ENCODE measurements around the gene RSBN1. TPM values are rescaled to one million over a fixed set of nuclear protein-coding genes. Genes with fewer than 3 reads are reported as not detected.

RSBN1 gene
- polyA plus RNA-seq (2012; ENCODE audit: insufficient read depth, insufficient read length, low read depth), result 9.3 TPM

- Histone ChIP-seq H3K36me3 (no peaks in the 10 kb centered on the region), H3K4me3 (ENCODE audit: low read depth, low read length) (peak within 1 kb of the TSS; percentile 88), H3K27me3 (no peaks in the 10 kb centered on the region), H3K9me3 (no peaks in the 10 kb centered on the region; the same call in 1 of the 2 replicates), H3K4me1 (no peaks in the 10 kb centered on the region; the same call in 1 of the 2 replicates)
- peak; percentile 99 for DNase-seq
- no peak for TF ChIP-seq CTCF (IDR thresholded peaks at IDR 0.05; ENCODE audit: low read depth, low read length)
Measured at GRCh38 chr1:113811888-113812660, at the start of gene RSBN1. TSS of gene RSBN1 (minus strand) at chr1:113812476. CDS start at chr1:113812412, 64 bp downstream.

- no peak for TF ChIP-seq CTCF (IDR thresholded peaks at IDR 0.05; ENCODE audit: low read depth, low read length)
- Histone ChIP-seq H3K4me3 (ENCODE audit: low read depth, low read length) (no peak overlapping the region), H3K9me3 (no peaks in the 10 kb centered on the region), H3K4me1 (no peaks in the 10 kb centered on the region), H3K27me3 (no peaks in the 10 kb centered on the region), H3K36me3 (no peaks in the 10 kb centered on the region)
- no peak for DNase-seq
Measured at GRCh38 chr1:113861641-113862040, 49.4 kb upstream of the RSBN1 start.

GRCh38 chr1:113860891-113861290, 48.6 kb upstream of the RSBN1 start:
- no peak overlapping the region for H3K4me3 ChIP-seq (ENCODE audit: low read depth, low read length)
- H3K27me3 ChIP-seq, result no peaks in the 10 kb centered on the region
- no peak for DNase-seq
- H3K9me3 ChIP-seq, result no peaks in the 10 kb centered on the region
- TF ChIP-seq CTCF (IDR thresholded peaks at IDR 0.05; ENCODE audit: low read depth, low read length), result no peak
- H3K36me3 ChIP-seq, result no peaks in the 10 kb centered on the region
- H3K4me1 ChIP-seq, result no peaks in the 10 kb centered on the region

- Histone ChIP-seq H3K36me3 (no peaks in the 10 kb centered on the region), H3K4me1 (no peaks in the 10 kb centered on the region), H3K27me3 (no peaks in the 10 kb centered on the region), H3K4me3 (ENCODE audit: low read depth, low read length) (no peak overlapping the region), H3K9me3 (no peaks in the 10 kb centered on the region)
- no peak for DNase-seq
- TF ChIP-seq CTCF (IDR thresholded peaks at IDR 0.05; ENCODE audit: low read depth, low read length), result no peak
Measured at GRCh38 chr1:113859478-113860175, 47.4 kb upstream of the RSBN1 start.

GRCh38 chr1:113858982-113859381, 46.7 kb upstream of the RSBN1 start:
- no peak for DNase-seq
- H3K27me3 ChIP-seq, result no peaks in the 10 kb centered on the region
- TF ChIP-seq CTCF (IDR thresholded peaks at IDR 0.05; ENCODE audit: low read depth, low read length), result no peak
- H3K36me3 ChIP-seq, result no peaks in the 10 kb centered on the region
- H3K9me3 ChIP-seq, result no peaks in the 10 kb centered on the region
- H3K4me3 ChIP-seq (ENCODE audit: low read depth, low read length), result no peak overlapping the region
- H3K4me1 ChIP-seq, result no peaks in the 10 kb centered on the region

- no peak for TF ChIP-seq CTCF (IDR thresholded peaks at IDR 0.05; ENCODE audit: low read depth, low read length)
- H3K27me3 ChIP-seq, result no peaks in the 10 kb centered on the region
Measured at GRCh38 chr1:113858418-113858817, 46.1 kb upstream of the RSBN1 start.

More at GRCh38 chr1:113858418-113858817, 46.1 kb upstream of the RSBN1 start:
- no peak for DNase-seq
- Histone ChIP-seq H3K4me1 (no peaks in the 10 kb centered on the region), H3K36me3 (no peaks in the 10 kb centered on the region), H3K9me3 (no peaks in the 10 kb centered on the region), H3K4me3 (ENCODE audit: low read depth, low read length) (no peak overlapping the region)

All from BE2C (cell line).